ENCODE data around the gene USP26.

- TF ChIP-seq CTCF (IDR thresholded peaks at IDR 0.05; ENCODE audit: low read length) (no peak), EZH2phosphoT487 (IDR thresholded peaks at IDR 0.05; ENCODE audit: low read length) (no peak), EZH2 (optimal IDR thresholded peaks at IDR 0.05; ENCODE audit: low read depth, low read length) (no peak)
These were observed 89.5 kb downstream of the USP26 start for GRCh38 chrX:133007458-133007857.

Measured in MM.1S (cell line).